GM18508 (cell line): ENCODE data around the gene EFCAB8.
"Not testable (repeated sequence)": the region's sequence is repeated elsewhere in the genome, so short reads cannot be mapped to it uniquely, and the experiment has no call there.

Source experiments
- ATAC-seq: cut with Tn5 transposase; IDR thresholded peaks from one replicate; pipeline ENCODE4 v1.9.1; 2021; ENCODE audit warnings: moderate number of reproducible peaks; ENCODE audit not compliant: insufficient read depth, unreplicated experiment

EFCAB8 gene

GRCh38 chr20:32885952-32886351 is 27.2 kb downstream of the EFCAB8 start:
- no peak for ATAC-seq

- no peak for ATAC-seq
Measured at GRCh38 chr20:32886652-32887051, 27.9 kb downstream of the EFCAB8 start.

- ATAC-seq, result no peak
Measured at GRCh38 chr20:32887492-32887891, 28.8 kb downstream of the EFCAB8 start.

- ATAC-seq, result no peak
Measured at GRCh38 chr20:32888636-32889035, 29.9 kb downstream of the EFCAB8 start.

GRCh38 chr20:32889281-32889680 is 30.6 kb downstream of the EFCAB8 start:
- ATAC-seq, result no peak

- ATAC-seq, result no peak
Measured at GRCh38 chr20:32891491-32891890, 32.8 kb downstream of the EFCAB8 start.

- no peak for ATAC-seq
Measured at GRCh38 chr20:32891926-32892660, 33.4 kb downstream of the EFCAB8 start.

GRCh38 chr20:32893263-32894025 is 34.7 kb downstream of the EFCAB8 start:
- ATAC-seq, result no peak

- ATAC-seq, result no peak
Measured at GRCh38 chr20:32894026-32894483, 35.3 kb downstream of the EFCAB8 start.

- ATAC-seq, result no peak
Measured at GRCh38 chr20:32894711-32895355, 36.1 kb downstream of the EFCAB8 start.

GRCh38 chr20:32896521-32897280 is 38.0 kb downstream of the EFCAB8 start:
- ATAC-seq, result no peak

- no peak for ATAC-seq
Measured at GRCh38 chr20:32898729-32899128, 40.0 kb downstream of the EFCAB8 start.

- ATAC-seq, result no peak
Measured at GRCh38 chr20:32902456-32903420, 44.0 kb downstream of the EFCAB8 start.

GRCh38 chr20:32903666-32904175 is 45.0 kb downstream of the EFCAB8 start:
- ATAC-seq, result no peak

- ATAC-seq, result not testable (repeated sequence)
Measured at GRCh38 chr20:32904678-32905077, 46.0 kb downstream of the EFCAB8 start.

- no peak for ATAC-seq
Measured at GRCh38 chr20:32906200-32906599, 47.5 kb downstream of the EFCAB8 start.

- no peak for ATAC-seq
Measured at GRCh38 chr20:32906871-32907495, 48.3 kb downstream of the EFCAB8 start.

GRCh38 chr20:32907886-32908285 is 49.2 kb downstream of the EFCAB8 start:
- no peak for ATAC-seq
